AG09309 (cell line): Measurements from ENCODE around the gene TMTC1.

ENCODE experiments used
- DNase-seq: peaks from one replicate; pipeline ENCODE4 v3.0.0-alpha.2; 2010; ENCODE audit warnings: low read depth
- H3K4me3 ChIP-seq: 2 replicates; pipeline ENCODE4 v1.5.1; 2011; ENCODE audit warnings: mild to moderate bottlenecking, low read depth, low read length, moderate library complexity; ENCODE audit not compliant: control insufficient read depth
- TF ChIP-seq, protein P1 (sequence below): IDR thresholded peaks from 2 replicates; pipeline ENCODE4 v1.5.1; 2011; ENCODE audit warnings: mild to moderate bottlenecking, low read depth, low read length, inconsistent platforms; ENCODE audit not compliant: insufficient read depth, control insufficient read depth; ENCODE audit errors: missing control alignments

Gene TMTC1

DNA sequence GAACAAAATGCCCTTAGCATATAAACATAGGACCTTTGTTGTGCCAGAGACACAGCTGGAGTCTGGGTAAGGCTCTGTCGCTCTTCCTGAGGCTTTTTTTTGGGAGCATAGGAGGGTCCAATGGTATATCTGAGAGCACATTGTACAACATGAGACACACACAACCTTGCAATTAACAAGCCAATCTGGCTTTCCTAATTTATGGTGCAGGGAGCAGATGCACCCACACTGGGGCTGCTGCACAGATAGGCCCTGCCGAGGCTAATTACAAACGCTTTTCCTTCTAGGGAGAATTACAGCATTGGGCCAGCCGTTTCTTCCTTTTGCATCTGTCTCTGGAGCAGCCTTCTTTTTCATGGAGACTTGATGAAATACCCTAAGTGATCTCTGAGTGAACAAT is 211.3 kb downstream of the TMTC1 start:
- TF ChIP-seq, protein P1, sequence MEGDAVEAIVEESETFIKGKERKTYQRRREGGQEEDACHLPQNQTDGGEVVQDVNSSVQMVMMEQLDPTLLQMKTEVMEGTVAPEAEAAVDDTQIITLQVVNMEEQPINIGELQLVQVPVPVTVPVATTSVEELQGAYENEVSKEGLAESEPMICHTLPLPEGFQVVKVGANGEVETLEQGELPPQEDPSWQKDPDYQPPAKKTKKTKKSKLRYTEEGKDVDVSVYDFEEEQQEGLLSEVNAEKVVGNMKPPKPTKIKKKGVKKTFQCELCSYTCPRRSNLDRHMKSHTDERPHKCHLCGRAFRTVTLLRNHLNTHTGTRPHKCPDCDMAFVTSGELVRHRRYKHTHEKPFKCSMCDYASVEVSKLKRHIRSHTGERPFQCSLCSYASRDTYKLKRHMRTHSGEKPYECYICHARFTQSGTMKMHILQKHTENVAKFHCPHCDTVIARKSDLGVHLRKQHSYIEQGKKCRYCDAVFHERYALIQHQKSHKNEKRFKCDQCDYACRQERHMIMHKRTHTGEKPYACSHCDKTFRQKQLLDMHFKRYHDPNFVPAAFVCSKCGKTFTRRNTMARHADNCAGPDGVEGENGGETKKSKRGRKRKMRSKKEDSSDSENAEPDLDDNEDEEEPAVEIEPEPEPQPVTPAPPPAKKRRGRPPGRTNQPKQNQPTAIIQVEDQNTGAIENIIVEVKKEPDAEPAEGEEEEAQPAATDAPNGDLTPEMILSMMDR, result no peak
- DNase-seq, result no peak
- no peak overlapping the region for H3K4me3 ChIP-seq

DNA sequence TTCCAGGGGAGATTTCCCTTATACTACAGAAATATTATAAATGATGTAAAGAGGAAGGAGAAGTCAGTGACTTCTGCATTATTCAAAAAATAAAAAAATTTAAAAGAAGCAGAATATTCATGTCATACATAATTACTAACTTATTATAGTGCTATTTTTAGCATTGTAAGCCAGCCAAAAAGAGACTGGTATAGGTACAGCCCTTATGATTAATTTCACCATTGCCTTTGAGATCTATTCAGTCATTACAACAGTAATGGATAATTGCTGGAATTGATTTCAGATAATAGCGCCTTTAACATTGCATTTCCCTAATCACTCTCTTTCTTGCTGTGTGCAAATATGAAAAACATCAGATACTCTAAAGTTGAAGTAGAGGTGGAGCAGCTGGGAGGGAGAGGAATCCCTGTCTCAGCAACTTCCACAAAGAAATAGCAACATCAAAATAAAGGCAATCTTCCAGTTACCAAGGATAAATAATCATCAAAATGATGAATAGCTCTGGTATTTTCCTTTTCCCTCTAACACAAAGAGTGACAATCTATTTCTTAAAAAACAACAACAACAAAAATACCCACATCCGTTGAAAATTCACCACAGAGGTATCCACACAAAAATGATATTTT is 214.5 kb downstream of the TMTC1 start:
- DNase-seq, result no peak
- no peak overlapping the region for H3K4me3 ChIP-seq
- TF ChIP-seq, protein P1, result no peak

DNA sequence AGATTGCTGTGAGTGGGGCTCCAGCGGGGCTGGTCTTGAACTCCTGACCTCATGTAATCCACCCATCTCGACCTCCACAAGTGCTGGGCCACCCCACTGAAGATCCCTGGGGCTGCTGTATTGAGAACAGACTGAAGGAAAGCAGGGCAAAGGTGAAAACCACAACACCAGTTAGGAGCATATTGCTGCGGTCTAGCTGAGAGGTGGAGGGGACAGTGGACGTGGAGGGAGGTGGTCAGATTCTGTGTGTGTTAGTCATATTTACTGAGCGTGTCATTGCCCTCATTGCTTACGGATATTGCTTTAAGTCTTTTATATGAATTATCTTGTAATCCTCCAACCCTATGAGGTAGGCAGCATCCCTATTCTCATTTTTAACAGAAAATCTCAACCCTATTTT is 217.3 kb downstream of the TMTC1 start:
- no peak for DNase-seq
- no peak overlapping the region for H3K4me3 ChIP-seq
- TF ChIP-seq, protein P1, result no peak

DNA sequence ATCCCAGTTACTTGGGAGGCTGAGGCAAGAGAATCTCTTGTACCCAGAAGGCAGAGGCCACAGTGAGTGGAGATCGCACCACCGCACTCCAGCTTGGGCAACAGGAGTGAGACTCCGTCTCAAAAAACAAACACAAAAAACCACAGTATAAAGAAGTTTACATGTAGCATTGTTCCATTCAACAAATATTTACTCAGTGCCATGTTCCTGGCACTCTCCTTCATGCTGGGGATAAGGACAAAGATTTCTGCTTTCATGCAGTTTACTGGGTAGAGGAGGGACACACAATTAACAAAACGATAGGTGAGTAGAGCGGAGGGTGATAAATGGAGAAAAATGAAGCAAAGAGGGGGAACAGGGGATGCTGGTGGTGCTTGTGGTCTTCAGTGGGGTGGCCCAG is 218.0 kb downstream of the TMTC1 start:
- no peak overlapping the region for H3K4me3 ChIP-seq
- no peak for DNase-seq
- TF ChIP-seq, protein P1, result no peak

DNA sequence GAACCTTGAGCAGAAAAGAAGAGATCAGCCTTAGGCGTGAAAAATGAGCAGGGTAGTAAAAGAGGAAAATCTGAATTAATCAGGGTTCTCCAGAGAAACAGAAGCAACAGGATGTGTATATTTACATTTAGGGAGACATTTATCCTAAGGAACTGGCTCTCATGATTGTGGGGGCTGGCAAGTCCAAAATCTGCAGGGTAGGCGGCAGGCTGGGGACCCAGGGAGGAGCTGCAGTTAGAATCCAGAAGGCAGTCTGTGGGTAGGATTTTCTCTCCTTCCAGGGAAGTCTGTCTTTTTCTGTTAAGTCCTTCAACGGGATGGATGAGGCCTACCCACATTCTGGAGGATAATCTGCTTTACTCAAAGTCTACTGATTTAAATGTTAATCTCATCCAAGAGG is 218.8 kb downstream of the TMTC1 start:
- no peak for DNase-seq
- H3K4me3 ChIP-seq, result no peak overlapping the region
- TF ChIP-seq, protein P1, result no peak

DNA sequence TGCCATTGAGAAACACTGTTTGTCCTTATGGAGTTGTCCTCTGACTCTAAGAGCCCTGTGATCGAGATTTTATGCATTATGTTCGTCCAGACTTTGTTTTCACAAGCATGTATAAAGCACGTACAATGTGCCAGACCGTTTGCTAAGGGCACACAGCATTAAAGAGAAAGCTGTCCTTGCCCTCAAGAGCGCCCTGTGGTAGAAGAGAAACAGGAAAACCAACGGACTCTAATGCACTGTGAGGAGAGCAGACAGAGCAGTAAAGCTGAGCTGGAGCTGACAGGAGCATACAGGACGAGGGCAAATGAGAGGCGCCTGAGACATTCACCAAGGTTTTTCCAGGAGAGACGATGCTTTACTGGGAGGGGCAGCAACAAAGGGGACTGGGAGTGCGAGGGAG is 220.1 kb downstream of the TMTC1 start:
- no peak overlapping the region for H3K4me3 ChIP-seq
- TF ChIP-seq, protein P1, result no peak
- no peak for DNase-seq

DNA sequence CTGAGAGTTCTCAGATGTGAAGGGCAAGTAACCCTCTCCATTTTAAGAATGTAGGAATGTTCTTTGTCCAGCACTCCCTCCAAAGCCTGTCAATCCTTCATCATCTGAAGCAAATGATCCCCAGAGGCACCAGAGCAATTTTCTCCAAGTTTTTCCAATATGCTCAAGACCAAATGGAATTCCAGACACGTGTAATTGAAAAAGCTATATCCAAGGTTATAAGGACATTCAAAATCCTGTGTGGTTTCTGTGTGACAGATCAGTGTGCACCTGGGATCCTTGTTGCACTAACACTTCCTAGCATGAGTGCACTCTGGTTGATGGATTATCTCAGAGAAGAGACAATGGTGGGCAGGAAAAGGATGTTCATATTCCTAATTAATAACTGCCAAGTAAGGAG is 220.7 kb downstream of the TMTC1 start:
- TF ChIP-seq, protein P1, result no peak
- no peak for DNase-seq
- H3K4me3 ChIP-seq, result no peak overlapping the region
